Lower leg skin (tissue), 4 donors: ENCODE results near the gene COMMD1. TPM values are rescaled to one million over a fixed set of nuclear protein-coding genes. Genes with fewer than 3 reads are reported as not detected.

Source experiments
- DNase-seq, 2 donors: peaks; one replicate each; pipeline ENCODE4 v3.0.0-alpha.2; 2019; ENCODE audit warnings: low spot score in 2 of 2
- H3K4me3 ChIP-seq: fragments of 200-600 bp; sonication (generic); 2 replicates; pipeline ENCODE4 v1.5.1; 2017; ENCODE audit warnings: mild to moderate bottlenecking, low read depth; ENCODE audit not compliant: poor library complexity, severe bottlenecking
- POLR2A ChIP-seq, 2 donors: fragments of 450-650 bp; IDR thresholded peaks; one replicate each; pipeline ENCODE4 v1.6.1; 2016 to 2017; ENCODE audit warnings: antibody characterized with exemption in 2 of 2, mild to moderate bottlenecking in 1 of 2, moderate library complexity in 1 of 2
- WGBS, 2 donors: methylation state at CpG; one replicate each; pipeline ENCODE4 v1.1.5; 2018; 5-methylcytosine and 5-hydroxymethylcytosine counted together
- intact Hi-C: fragments of 100-400 bp; cut with DNase I; formaldehyde crosslinking; loops from one replicate; pipeline ENCODE4 v1.15.0; 2023; ENCODE audit warnings: low total_unique reads
- total RNA-seq, 4 donors: library from RNA; depleted of rRNA; stranded (reverse); fragments of >200 nt; gene quantifications; one replicate each; pipeline ENCODE4 v1.1.0, GENCODE V29; 2016
- TF ChIP-seq, protein P1 (sequence below), 3 donors: fragments of 450-650 bp; IDR thresholded peaks; one replicate each; pipeline ENCODE4 v1.5.1; 2016; ENCODE audit warnings: antibody characterized with exemption in 3 of 3, mild to moderate bottlenecking in 3 of 3, moderate library complexity in 2 of 3

Gene COMMD1
- total RNA-seq, 4 donors from 2014 or later, result 39.2 to 46.9 (median 43.1) TPM

DNA sequence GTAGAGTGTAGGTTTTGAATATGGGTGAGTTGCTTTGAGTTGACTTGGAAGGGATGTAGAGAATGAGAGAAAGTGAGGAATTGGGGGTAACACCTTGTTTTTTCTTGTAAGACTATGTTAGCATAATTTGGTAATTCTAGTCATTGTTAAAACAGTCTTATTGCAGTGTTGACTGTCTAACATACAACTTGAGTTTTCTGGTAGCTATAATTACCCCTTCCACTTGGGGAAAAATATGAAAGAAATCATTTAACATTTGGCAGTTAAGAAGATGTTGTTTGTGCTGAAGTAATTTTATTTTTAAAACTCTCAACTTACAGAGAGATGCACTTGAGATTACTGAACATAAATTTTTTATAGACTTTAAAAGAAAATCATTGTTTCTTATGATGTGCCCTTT, 108.2 kb downstream of the COMMD1 start:
- intact Hi-C loops, result no loop called here
- no peak overlapping the region for H3K4me3 ChIP-seq
- TF ChIP-seq, protein P1, sequence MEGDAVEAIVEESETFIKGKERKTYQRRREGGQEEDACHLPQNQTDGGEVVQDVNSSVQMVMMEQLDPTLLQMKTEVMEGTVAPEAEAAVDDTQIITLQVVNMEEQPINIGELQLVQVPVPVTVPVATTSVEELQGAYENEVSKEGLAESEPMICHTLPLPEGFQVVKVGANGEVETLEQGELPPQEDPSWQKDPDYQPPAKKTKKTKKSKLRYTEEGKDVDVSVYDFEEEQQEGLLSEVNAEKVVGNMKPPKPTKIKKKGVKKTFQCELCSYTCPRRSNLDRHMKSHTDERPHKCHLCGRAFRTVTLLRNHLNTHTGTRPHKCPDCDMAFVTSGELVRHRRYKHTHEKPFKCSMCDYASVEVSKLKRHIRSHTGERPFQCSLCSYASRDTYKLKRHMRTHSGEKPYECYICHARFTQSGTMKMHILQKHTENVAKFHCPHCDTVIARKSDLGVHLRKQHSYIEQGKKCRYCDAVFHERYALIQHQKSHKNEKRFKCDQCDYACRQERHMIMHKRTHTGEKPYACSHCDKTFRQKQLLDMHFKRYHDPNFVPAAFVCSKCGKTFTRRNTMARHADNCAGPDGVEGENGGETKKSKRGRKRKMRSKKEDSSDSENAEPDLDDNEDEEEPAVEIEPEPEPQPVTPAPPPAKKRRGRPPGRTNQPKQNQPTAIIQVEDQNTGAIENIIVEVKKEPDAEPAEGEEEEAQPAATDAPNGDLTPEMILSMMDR (IDR thresholded peaks at IDR 0.05), result no peak
- DNase-seq, result no peak

DNA sequence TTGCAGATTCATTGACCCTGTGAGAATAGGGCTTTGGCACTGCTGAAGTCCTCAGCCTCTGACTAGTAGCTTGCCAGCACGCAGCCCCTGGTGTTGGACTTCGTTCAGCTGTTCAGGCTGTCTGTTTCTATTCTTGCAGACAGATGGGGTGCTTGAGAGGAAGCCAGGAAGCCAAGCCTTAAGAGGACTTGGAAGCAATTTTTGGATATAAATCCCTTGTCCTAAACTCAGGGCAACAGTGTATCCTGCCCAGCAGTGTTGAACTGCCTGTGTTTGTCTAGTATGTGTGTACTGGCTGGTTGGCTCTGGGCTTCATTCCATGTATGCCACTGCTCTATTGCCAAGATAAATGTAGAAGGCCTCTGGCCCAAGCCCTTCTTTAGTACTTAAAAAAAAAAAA, 108.6 kb downstream of the COMMD1 start:
- H3K4me3 ChIP-seq, result no peak overlapping the region
- no peak for TF ChIP-seq POLR2A (IDR thresholded peaks at IDR 0.05)
- TF ChIP-seq, protein P1 (IDR thresholded peaks at IDR 0.05), result no peak
- 3 to 11% methylated on average over 2 of the region's 2 CpGs for WGBS, 2 donors
- intact Hi-C loops, result no loop called here
- peak in 1 of 2 donors; percentile 33 for DNase-seq

DNA sequence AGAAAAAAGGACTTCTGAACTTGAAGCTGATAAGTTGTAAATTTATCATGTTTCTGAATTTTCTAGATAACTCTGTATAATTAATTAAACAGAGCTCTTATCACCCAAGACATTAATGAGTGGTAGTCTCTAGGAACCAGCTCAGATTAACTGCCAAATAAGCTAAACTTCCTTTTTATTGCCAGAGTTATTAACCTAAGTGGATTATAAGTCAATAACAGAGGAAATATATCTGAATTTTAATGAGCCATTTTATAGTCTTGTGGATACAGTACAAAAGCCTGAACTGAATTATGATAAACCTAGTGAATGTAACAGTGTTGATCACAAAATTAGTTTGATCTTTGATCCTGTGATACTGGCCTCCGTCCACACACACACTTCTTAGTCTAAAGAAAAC, 111.5 kb downstream of the COMMD1 start:
- TF ChIP-seq, protein P1 (IDR thresholded peaks at IDR 0.05), result no peak
- TF ChIP-seq POLR2A (IDR thresholded peaks at IDR 0.05), result no peak

DNA sequence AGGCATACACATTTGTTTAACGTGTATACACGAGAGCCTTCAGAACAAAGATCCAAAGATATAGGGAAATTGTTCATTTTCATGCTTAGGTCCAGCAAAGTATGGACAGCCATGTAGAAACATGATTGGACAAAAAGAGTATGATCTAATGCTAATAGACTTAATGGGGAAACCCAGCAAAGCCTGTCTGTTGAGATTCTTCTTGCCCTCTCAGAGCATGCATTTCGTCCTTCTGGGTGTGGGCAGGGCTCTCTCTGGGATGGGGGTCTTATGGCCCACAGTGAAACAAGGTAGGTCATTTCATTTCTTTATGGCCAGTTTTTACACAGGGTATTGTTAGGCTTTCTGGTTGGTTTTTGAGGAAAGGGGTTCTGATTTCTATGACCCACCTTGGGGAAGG, 124.4 kb downstream of the COMMD1 start:
- 91 to 95% methylated on average over 3 of the region's 3 CpGs for WGBS, 2 donors
- TF ChIP-seq POLR2A (IDR thresholded peaks at IDR 0.05), result no peak
- TF ChIP-seq, protein P1 (IDR thresholded peaks at IDR 0.05), result no peak
- intact Hi-C loops, result no loop called here
- DNase-seq, result no peak
- H3K4me3 ChIP-seq, result no peak overlapping the region

More for the DNA sequence above, 111.5 kb downstream of the COMMD1 start:
- intact Hi-C loops, result no loop called here
- no peak overlapping the region for H3K4me3 ChIP-seq
- WGBS, 2 donors, result 93 to 95% methylated on average over 1 of the region's 1 CpG
- DNase-seq, result no peak

DNA sequence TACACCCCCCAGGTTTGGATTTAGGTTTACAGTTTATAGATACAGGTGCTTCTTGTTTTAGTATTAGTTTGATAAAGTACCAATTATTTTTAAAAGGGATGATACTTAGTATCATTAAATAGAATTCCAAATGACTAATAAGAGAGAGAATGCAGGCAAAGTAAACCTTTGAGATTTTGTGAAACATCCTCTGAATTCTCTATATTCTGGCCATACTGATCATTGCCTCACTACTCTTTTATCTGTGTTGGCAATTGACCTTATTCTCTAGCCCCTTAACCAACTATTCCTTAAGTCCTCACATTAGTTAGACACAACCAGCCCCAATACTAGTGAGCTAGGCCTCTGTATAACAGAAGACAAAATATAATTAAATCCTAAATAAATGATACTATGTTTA, 125.4 kb downstream of the COMMD1 start:
- no peak for DNase-seq
- intact Hi-C loops, result no loop called here
- H3K4me3 ChIP-seq, result no peak overlapping the region
- TF ChIP-seq, protein P1 (IDR thresholded peaks at IDR 0.05), result no peak
- no peak for TF ChIP-seq POLR2A (IDR thresholded peaks at IDR 0.05)

DNA sequence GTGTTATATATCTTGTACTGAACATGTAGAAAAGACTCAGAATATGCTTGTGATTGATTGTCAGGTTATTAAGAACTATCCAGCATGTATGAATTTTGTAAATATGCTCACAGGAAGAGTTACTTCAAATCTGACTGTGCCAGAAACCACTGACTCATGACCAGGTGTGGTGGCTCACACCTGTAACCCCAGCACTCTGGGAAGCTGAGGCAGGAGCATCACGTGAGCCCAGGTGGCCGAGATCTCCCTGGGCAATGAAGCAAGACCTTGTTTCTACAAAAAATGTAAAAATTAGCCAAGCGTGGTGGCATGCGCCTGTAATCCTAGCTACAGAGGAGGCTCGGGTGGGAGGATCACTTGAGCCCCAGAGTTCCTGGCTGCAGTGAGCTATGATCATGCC, 126.6 kb downstream of the COMMD1 start:
- TF ChIP-seq POLR2A (IDR thresholded peaks at IDR 0.05), result no peak
- TF ChIP-seq, protein P1 (IDR thresholded peaks at IDR 0.05), result no peak
- WGBS, 2 donors, result 94 to 98% methylated on average over 5 of the region's 5 CpGs
- no peak overlapping the region for H3K4me3 ChIP-seq
- no peak for DNase-seq
- intact Hi-C loops, result no loop called here
